GM15510 (cell line): ENCODE results near the gene DYRK4.

ENCODE experiments used
- POLR2A ChIP-seq: IDR thresholded peaks from 3 replicates; pipeline ENCODE4 v1.6.1; 2011; ENCODE audit warnings: borderline replicate concordance; ENCODE audit not compliant: insufficient read length; ENCODE audit errors: extremely low read depth

The DYRK4 gene

DNA sequence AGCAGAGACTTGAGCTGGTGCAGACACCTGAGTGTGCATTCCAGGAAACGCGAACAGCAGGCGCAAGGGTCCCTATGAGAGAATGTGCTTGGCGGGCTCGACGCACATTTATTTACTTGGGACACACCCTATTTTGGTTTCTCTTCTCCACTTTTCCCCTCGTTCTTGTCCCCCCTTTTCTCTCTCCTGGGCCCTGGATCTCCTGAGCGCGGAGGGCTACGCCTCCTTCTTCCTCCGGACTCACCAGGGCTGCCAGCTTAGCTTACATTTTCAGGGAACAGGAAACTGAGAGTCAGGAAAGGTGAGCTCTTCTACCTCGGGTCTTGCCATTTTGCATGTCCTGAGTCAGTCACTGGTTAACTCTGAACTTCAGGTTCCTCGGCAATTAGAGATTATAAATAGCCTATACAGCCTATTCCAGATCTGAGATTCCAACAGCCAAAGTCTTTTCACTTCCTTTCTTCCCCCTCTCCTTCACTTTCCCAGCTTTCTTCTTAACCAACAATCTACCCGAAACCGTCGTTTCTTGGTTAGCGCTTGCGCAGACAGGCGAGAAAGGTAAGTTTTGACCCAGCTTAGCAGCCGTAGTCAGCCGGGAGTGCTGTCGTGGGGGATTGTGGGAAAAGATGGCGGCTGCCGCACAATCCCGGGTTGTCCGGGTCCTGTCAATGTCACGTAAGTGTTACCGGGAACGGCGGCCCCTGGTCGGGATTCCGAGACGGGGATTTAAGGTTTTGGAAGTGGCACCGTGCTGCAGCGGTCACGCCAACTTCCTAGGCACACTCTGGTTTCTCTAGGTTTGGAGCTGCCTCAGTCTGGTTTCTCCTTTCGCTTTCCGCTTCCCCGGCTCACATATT lies 86.7 kb downstream of the DYRK4 start, which contains the start of the genes AKAP3 and NDUFA9:
Gene AKAP3 (minus strand): TSS at position 551 of the 857 bp plus-strand sequence. CDS start 10,855 bp downstream, outside the sequence.
Gene NDUFA9 (plus strand): TSS at position 614 of the 857 bp plus-strand sequence. CDS start 13 bp downstream, at position 627.
- TF ChIP-seq POLR2A = peak; percentile 85

GRCh38 chr12:4649358-4649661 lies 87.3 kb downstream of the DYRK4 start:
- no peak for TF ChIP-seq POLR2A

- no peak for TF ChIP-seq POLR2A
Observed at GRCh38 chr12:4653257-4653656, 91.2 kb downstream of the DYRK4 start.

- TF ChIP-seq POLR2A = no peak
Observed at GRCh38 chr12:4653691-4654090, 91.7 kb downstream of the DYRK4 start.
